ENCODE data around the gene METTL5. TPM values are rescaled to one million over a fixed set of nuclear protein-coding genes. Genes with fewer than 3 reads are reported as not detected.

METTL5 gene
- total and polyA plus RNA-seq, 9 of the 15 experiments (the other 6 are each of a cell fraction or from before 2014, with no cell fraction given), result 149 to 471 (median 224) TPM

- no peak for TF ChIP-seq ZBTB33 (CRISPR knock-in tag; IDR thresholded peaks at IDR 0.05)
- TF ChIP-seq NCOR1 (IDR thresholded peaks at IDR 0.05), result no peak
- no peak for TF ChIP-seq BRF2 (IDR thresholded peaks at IDR 0.05; ENCODE audit: borderline replicate concordance, insufficient read depth, insufficient read length)
- TF ChIP-seq ZNF551 (CRISPR knock-in tag; IDR thresholded peaks at IDR 0.05), result no peak
- TF ChIP-seq CBX8 (IDR thresholded peaks at IDR 0.05; ENCODE audit: borderline replicate concordance, extremely low read depth, low read depth, low read length, poor library complexity, severe bottlenecking), result no peak
- TF ChIP-seq ZKSCAN8 (CRISPR knock-in tag; IDR thresholded peaks at IDR 0.05), result no peak
- no peak for TF ChIP-seq HMGXB4 (CRISPR knock-in tag; IDR thresholded peaks at IDR 0.05)
- TF ChIP-seq RFX5 (IDR thresholded peaks at IDR 0.05; ENCODE audit: low read depth, low read length), result no peak
- TF ChIP-seq ZBTB9 (CRISPR knock-in tag; IDR thresholded peaks at IDR 0.05), result no peak
- no peak for TF ChIP-seq HNRNPH1 (optimal IDR thresholded peaks at IDR 0.05; ENCODE audit: low read depth, low read length)
- TF ChIP-seq DNMT1 (IDR thresholded peaks at IDR 0.05), result no peak
- no peak for TF ChIP-seq TEAD1 (CRISPR knock-in tag; IDR thresholded peaks at IDR 0.05)
- TF ChIP-seq DLX4 (CRISPR knock-in tag; IDR thresholded peaks at IDR 0.05), result no peak
- 0 out of 4 replicates have a peak, but pooled peaks of 1 of the 2 experiments have one; percentile 43 for TF ChIP-seq MLLT1 (IDR thresholded peaks at IDR 0.05)
- peak; percentile 39 for TF ChIP-seq NCOA4 (IDR thresholded peaks at IDR 0.05; ENCODE audit: partially characterized antibody)
Observed at GRCh38 chr2:169853041-169853668, 28.4 kb upstream of the METTL5 start (continued).

All from K562 (cell line).